Activated CD4-positive, alpha-beta T cell treated with anti-CD3 and anti-CD28 coated beads, Interleukin-2, amount 50 U/mL, for 1 hour (primary cell): Measurements from ENCODE around the gene NR1I3.
"Not testable (repeated sequence)": the region's sequence is repeated elsewhere in the genome, so short reads cannot be mapped to it uniquely, and the experiment has no call there.

Experiments used
- DNase-seq: peaks from one replicate; pipeline ENCODE4 v3.0.0-alpha.2; 2020

NR1I3 gene

DNA sequence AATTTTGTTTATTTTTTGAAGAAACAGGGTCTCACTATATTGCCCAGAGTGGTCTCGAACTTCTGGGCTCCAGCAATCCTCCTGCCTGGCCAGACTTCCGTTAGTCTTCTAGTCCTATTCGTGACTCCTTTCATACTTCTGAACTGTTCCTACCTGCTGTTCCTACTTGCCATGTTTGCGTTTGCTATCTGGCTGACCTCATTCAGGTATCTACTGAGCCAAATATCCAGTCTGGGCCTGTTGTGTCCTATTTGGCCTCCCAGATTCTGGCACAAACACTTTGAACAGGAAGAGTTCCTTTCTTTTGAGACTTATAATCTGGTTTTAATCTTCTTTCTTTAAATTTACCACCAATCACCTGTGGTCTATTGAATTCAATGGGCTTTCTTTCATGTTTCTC lies 6.9 kb upstream of the NR1I3 start:
- DNase-seq = no peak

DNA sequence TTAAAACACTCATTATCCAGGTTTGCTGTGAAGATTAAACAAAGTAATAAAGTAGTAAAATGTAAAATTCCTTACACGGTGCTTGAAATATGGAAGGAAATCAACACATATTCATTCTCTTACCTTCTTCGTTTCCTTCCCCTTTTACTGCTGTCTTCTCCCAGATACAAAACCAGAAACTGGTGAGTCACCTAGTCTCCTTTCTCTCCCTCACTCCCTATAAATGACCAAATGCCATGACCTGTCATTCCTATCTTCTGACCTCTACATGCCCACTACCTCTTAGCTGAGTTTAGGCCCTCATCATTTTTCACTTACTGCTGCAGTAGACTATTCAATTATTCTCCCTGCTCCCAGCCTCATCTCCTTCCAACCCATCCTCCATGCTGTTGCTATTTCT lies 4.3 kb upstream of the NR1I3 start:
- no peak for DNase-seq

DNA sequence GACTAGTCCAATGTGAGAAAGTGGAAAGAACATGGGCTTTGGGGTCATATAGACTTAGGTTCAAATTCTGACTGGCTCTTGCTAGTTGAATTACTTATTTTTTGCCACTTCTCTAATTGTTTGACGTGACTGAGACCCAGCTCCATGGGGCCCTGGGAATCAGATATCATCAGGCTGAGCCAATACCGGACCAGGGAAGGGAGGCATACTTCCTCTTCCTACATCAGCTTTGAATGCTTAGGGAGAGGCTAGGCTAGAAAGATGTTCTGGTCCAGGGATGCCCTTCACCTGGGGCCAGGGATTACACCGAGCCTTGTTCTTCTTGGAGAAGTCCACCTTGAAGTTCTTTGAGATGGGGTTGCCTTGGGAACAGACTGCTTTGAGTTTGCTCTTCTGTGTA lies 3.7 kb upstream of the NR1I3 start:
- DNase-seq = no peak

DNA sequence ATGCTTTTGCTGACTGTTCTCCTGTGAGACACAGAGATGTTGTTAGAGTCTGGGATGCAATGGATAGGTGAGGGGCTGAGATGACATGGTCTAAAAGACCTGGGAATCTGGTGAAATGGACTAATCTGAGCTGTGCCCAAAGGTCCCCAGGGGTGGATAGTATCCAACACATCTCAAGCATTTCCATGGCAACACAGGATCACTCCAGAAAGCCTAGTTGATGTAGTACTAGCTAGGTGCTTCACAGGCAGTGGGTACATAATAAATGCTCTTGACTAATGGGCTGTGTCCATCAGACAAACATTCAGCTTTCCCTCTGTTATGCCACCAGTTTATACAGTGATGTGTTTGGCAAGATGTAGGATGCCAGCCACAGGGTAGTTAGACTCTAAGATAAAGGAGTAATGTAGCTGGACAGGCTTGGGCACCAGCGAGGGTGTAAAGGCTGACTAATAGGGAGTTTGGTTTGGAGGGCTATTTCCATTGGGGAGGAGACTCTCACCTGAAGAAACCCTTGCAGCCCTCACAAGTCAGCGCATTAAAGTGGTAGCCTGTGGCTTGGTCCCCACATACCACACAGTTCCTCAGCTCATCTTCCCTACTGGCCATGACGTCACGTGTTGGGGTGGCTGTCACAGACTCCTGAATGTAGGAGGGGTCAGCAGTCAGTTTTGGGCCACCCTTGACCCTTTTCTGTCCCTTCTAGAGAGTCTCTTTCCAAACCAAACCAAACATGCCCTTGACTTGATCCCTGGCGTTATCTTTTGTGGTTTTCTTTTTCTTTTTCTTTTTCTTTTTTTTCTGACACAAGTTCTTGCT lies 1.8 kb downstream of the NR1I3 start:
- DNase-seq = no peak

DNA sequence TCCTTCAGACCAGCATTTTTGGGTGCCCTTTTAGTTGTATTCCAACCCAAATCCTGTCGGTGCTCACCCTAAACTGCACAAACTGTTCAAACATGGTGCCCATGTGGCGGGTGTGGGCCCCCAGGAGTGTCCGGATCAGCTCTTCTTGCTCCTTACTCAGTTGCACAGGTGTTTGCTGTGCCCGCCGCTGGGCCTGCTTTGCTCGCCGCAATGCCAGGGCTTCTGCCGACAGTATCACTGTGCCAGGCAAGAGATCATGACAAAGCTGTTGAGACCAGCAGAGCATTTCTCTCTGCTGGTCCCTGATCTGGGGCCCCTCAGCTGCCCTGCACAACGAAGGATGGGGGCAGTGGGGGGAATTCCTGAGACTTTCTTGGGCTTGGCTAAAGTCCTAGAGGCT lies 4.9 kb downstream of the NR1I3 start:
- DNase-seq = no peak

DNA sequence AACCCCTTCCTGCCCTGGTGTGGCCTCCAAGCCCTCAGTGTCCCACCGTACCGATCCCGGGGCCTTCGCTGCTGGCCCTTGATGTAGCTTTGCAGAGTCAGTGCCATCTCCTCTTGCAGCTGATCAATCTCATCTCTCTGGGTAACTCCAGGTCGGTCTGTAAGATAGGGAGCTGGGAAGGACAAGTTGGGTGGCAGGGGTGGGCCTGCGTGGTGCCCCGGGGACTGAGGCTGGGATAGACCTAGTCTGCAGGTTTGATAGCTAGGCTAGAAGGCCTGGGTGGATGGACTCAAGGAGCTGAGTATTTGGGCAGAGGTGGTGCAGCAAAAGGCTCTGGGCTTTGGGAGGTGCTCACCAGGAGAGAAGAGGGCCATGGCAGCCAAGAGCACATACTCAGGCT lies 7.2 kb downstream of the NR1I3 start:
- DNase-seq = no peak

DNA sequence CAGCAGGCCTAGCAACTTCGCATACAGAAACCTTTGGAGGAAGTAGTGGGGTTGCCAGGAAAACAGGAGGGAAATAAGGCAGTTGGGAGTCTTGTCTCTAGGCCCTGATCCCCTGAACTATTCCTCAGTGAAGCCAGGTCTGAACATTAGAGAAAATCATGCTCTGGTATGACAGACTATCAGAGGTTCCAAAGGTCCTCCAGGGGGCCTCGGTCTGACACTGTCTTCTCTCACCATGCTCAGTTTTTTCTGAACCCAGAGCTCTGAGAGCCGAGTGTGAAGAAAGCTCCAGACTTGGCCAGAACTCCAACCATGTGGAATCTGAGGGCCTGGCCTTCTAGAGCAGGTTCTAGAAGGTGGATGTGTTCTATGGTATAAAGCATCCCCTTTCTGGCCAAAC lies 8.1 kb downstream of the NR1I3 start:
- DNase-seq = no peak

DNA sequence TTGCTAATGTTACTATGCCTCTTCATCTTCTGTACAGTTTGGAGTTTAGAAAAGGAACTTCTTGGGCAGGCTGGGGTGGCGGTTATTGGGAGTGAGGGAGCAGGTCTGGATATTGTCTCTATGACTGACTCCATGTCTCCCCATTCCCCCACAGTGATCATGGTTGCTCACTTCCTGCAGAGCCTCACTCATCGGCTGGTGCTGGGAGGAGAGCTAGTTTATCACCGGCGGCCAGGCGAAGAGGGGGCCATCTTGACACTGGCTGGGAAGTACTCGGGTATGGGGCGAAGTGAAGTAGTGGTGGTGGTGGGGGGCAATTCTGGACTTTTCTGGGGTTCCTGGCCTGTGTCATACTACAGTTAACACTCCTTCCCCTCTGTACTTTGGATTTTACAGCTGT lies 10.0 kb downstream of the NR1I3 start:
- no peak for DNase-seq

DNA sequence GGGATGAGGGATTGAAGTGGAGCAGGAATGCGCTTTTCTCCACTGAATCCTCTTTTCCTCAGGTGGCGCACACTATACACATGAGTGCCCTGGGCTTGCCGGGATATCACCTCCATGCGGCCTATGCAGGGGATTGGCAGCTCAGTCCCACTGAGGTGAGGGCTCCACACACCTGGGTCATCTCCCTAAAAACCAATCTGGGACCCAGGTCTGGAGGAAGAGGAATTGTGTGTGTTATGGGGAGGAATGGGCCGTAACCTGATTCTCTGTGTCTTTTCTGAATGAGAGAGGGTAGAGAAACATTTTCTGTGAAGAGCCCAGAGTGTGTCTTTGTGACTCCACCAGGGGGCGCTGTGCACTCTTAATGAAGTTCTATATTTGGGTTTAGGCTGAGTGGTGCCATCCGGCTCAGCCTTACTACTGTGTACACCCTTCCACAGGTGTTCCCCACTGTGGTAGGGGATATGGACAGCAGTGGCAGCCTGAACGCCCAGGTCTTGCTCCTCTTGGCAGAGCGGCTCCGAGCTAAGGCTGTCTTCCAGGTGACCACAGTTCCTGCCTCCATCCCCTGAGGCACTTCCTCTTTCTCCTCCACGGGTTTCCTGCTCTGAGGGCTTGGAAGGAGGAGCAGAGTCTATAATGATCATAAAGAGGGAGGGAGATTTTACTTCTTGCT lies 10.7 kb downstream of the NR1I3 start:
- DNase-seq = peak; percentile 93

DNA sequence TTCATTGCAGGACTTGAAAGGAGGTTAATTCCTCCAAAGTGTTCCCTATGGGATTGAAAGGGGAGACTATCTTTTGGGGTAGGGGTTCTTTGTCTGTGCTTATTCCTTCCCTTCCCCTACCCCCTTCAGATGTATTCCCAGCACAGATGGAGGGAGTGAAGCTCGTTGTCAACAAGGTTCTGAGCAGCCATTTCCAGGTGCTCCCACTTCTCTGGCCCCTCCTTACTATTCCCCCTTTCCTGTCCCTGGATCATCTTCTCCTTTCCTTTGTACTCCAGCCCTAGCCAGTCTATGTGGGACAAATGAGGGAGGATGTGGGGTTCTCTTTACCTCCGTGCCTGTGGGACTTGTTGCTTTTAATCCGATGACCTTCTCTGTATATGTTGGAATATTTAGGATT lies 11.2 kb downstream of the NR1I3 start:
- DNase-seq = no peak

DNA sequence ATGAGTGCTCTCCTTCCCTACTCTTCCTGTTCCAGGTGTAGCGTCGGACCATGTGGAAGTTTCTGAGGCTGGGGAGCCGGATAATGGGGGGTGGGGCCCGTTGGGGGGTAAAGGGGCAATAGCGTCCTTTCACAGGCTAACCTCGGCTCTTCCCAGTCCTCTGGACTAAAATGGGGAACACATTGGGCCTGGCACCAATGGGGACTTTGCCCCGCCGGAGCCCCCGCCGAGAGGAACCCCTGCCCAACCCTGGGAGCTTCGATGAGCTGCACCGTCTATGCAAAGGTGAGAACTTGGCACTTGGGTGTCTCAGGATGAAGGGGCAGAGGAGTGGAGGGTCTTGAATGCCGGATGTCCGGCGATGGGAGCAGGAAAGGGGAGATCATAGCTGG lies 11.7 kb downstream of the NR1I3 start:
- no peak for DNase-seq

DNA sequence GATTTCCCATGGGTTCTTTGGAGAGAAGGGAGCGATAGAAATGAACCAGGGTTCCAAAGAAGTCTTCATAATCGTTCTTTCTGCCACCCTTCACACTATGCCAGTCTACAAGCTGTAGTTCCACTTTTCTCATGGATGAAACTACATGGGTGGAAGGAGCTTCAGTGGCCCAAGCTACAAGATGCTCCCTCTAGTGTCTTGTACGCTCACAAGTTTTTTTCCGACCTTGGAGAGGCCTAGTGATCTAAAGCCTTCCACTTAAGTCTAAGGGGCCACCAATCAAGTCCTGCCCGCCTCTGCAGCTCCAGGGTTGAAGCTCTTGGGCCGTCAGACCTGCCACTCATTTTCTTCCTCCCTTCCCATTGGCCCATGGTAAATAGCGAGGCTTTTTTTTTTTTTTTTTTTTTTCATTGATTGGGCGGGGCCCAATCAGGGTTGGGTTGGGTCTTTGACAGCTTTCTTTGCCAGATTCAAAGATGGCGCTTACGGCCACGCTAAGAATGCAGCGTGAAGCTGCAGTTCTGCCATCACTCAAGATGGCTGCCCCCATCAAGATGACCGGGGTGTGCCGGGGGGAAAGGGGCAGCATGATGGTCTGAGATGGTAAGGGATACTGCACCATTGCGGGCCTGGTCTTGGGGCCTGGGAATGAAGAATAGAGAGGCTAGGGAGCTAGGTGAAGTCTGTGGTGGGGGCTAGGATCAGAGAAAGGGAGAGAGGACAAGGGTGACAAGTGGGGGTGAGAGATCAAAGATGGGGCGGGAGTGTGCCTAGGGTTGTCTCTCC lies 12.3 kb downstream of the NR1I3 start, which contains the start of gene TOMM40L:
TOMM40L (plus strand) TSS at position 527 of the 786 bp plus-strand sequence. CDS start 430 bp downstream, outside the sequence.
- peak; percentile 85 for DNase-seq

DNA sequence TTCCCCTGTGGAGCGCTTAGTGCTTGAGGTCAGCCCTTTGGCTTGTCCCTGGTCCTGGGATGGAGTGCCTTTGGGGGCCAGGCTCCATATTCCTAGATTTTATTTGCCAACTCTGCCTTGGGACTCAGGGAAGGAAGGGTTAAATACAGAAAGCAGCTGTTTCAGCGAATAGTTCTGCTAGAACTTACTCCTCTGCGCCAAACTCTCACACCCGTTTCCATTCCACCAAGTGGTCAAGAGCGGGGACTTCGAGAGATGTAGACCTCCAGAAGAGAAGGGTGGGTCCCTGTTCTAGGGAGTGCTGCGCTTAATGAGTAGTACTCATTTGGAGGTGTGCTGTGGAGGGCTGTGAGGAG lies 12.8 kb downstream of the NR1I3 start:
- DNase-seq = no peak

DNA sequence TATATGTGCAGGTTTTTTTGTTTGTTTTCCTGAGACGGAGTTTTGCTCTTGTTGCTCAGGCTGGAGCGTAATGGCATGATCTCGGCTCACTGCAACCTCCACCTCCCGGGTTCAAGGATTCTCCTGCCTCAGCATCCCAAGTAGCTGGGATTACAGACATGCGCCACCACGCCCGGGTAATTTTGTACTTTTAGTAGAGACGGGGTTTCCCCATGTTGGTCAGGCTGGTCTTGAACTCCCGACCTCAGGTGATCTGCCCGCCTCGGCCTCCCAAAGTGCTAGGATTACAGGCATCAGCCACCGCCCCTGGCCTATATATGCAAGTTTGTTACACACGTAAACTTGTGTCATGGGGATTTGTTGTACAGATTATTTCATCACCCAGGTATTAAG lies 13.3 kb downstream of the NR1I3 start:
- not testable (repeated sequence) for DNase-seq

DNA sequence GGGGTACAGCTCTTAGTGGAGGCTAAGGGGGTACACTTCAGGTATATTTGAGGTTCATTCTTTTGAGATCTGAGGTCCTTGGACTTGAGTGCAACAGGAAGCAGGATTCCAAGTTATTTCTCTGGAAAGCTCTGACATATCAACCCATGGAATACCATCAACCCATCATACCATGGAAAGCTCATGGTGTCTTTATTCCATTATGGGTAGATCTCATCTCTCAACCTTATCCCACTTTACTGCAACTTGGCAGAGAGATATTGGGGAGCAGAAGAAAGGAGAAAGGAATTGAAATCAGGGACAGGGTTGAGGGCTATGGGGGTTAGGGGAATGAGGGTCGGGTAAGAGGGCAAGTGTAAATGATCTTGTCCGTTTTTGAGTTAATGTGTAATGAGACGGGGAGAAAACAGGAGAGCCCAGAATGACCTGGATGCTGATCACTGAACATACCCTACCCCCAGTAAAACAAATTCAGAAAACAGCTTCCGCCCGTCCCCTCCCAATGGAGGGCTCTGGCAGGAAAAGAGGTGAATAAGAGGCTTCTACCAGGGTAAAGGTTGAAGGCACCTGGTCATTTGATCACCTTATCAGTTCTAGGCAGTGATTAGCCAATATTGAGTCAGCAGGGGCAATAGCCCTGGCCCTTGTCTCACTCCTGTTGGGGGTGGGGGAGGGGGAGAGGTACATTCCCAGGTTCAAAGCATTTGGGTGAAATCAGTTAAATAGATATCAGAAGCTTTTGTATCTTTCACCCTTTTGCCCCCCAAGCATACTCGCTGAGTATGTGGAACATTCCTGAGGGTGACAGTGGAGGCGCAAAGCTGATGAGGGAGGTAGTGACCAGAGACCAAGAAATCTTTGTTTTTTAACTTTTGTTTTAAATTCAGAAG lies 14.0 kb downstream of the NR1I3 start:
- no peak for DNase-seq

DNA sequence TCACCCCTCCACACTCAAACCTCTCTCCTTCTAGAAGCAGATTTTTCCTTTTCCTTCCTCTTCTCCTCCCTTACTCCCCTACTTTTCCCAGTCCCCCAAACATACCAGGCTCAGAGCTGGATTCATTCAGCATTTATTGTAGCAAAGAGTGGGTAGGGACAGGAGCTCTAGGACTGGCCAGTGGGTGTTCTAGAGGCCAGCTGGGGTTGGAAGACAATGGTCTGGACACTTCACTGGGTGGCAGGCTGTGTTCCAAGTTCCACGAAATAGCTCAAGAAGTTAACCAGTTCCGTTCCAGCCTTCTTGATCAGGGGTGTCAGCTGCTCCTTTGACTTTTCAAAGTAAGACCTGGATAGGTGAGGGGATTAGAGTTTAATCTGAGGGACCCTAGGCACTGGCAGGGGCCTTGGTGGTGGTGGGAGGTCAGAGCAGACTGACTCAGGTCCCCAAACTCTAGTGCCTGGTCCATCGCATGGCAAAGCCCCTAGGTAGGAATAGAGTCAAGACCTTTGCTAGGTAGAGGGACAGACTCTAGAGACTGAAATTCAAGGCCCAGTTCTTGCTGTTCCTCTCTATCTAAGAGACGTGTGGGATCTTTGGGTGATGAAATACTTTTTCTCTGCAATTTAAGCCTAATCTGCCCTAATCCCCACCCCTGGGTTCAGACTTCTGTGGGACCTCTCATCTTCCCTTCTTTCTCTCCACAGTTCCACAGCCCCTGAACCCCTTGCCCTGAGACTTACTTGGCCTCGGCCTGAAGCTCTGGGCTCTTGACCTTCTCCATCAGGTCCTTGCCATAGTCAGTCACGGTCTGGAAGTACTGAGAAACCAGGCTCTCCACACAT lies 15.6 kb downstream of the NR1I3 start:
- DNase-seq = no peak

DNA sequence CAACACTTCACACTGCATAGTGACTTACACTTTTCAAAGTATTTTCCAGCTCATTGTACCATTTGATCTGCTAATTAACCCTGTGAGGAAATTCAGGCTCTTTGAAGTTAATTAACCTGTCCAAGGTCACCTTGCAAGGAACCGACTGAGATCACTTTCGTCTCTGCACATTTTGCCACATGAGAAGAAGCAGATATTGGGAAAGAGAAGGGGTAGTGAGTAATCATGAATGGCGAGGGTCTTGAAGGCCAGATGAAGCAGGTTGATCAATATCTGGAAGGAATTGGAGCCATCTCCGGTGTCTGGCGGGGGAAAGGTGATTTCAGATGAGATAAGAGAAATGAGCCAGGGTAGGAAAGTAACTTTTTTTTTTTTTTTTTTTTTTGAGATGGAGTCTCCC lies 18.0 kb downstream of the NR1I3 start:
- no peak for DNase-seq

DNA sequence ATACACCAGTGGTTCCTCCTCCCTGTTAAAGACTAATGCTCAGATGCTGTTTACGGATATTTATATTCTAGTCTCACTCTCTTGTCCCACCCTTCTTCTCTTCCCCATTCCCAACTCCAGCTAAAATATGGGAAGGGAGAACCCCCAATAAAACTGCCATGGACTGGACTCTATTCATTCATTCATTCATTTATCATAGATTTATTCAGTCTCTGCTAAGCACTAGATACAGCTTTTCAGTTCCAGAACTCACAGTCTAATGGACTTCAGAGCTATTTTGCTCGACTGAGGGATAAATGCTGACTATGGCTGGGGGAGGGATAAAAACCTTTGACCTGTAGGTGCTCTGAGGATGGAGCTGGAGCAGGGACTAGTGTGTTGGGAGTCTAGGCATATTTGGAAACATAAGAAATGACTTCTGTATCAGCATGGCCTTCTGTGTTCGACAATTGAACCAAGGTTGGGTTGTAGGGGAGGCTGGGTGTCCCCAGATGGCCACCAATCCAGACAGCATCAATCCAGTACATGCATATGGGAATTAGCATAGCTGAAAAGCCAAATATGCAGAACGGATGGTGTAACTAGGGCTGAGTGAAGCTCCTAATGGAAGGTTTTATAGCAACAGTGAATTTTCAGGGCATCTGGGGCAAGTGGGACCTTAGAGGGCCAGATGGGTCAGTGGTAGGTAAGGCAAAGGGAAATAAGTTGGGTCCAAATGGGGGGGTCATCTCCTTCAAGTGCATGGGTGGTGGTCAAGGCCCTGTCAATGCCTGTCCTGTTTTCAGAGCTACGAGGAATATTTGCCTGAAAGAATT lies 18.7 kb downstream of the NR1I3 start:
- DNase-seq = no peak

DNA sequence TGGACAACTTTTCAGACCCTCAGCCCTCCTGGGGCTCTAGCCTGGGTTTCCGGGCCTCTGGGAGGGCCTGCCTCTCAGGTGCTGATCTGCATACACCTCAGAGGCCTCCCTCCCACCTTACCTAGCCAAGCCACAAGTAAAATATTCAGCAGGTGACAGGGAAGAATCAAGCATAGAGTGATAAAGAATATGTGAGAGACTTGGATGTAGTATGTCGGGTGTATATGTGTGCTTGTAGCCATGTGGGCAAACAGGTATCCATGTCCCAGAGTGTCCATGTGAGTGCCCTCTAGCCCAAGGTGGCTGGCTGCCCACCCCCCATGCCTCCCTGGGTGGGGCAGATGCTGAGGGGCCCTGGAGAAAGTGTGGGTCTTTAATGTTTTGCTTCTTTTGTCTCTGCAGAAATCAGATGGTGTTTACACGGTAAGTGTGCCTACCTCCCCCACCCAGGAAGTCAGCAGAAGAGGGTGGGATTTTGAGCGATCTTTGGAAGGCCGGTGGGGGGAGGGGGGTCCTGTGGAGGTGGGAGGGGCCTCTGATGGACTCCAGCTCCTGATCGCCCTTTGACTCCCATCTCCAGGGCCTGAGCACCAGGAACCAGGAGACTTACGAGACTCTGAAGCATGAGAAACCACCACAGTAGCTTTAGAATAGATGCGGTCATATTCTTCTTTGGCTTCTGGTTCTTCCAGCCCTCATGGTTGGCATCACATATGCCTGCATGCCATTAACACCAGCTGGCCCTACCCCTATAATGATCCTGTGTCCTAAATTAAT lies 19.5 kb downstream of the NR1I3 start:
- DNase-seq = no peak

DNA sequence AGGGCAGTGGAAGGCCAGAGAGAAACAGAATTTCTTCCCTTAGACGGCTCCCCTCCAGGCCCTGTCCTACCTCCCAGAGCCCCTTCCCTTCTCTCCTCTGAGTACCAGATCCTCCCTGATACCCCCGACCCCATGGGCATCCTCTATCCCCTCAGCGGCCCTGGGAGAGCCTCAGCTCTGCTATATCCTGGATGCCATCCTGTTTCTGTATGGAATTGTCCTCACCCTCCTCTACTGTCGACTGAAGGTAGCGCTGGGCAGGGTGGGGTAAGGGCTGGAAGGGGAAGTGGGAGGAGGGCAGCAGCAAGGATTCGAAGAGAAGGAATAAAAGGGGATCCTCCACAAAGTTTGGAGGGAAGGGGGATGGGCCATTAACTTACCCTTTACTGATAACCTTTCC lies 20.2 kb downstream of the NR1I3 start:
- DNase-seq = no peak
